ENCODE data around the gene RMRP. TPM values are rescaled to one million over a fixed set of nuclear protein-coding genes. Genes with fewer than 3 reads are reported as not detected.
A peak's percentile ranks its signal among the peaks of the same experiment; 100 is the strongest.

The RMRP gene
- total and polyA plus RNA-seq, 10 of the 15 experiments (the other 5 are each of a cell fraction or from before 2014, with no cell fraction given), result 12.0 to 42,450 (median 6,418) TPM; not detected in 4

GRCh38 chr9:35666549-35666948 is 8.7 kb upstream of the RMRP start:
- no peaks in the 10 kb centered on the region for H3K27me3 ChIP-seq (replicated peaks in 1 of 2; ENCODE audit: control insufficient read depth in 2 of 2, insufficient read depth in 2 of 2, low read length in 1 of 2)
- H3K4me2 ChIP-seq (ENCODE audit: control insufficient read depth, insufficient read depth), result no peak overlapping the region
- H3K4me3 ChIP-seq, result no peak overlapping the region
- no peak overlapping the region for H3K9ac ChIP-seq (ENCODE audit: control insufficient read depth, insufficient read depth, low read length)
- H3K4me1 ChIP-seq (ENCODE audit: control insufficient read depth, insufficient read depth, low read length), result peaks cover 27% of the 10 kb centered on the region
- ATAC-seq, result no peak
- intact Hi-C loops (cut with micrococcal nuclease; ENCODE audit: unreplicated experiment) (no loop called here), in situ Hi-C loops (cut with MboI) (loop anchor here (5.0 kb wide), 1 partner anchor 56 kb away; no protein-coding TSS in a partner anchor)
- SMC1A ChIA-PET (ENCODE audit: uncharacterized antibody, unreplicated experiment), result interaction anchor here (0.6 to 12.5 kb wide), 4 partner anchors 9 to 63 kb away, joined by 3 to 145 read pairs (median 3); partner anchors contain the start of genes CREB3, RMRP and TLN1
- CTCF ChIA-PET, result interaction anchor here (1.6 to 13.5 kb wide), 4 partner anchors 18 to 62 kb away, joined by 4 to 227 read pairs (median 150); partner anchors contain the start of genes CREB3, SIT1, TESK1 and TLN1
- no peak overlapping the region for H2AFZ ChIP-seq (ENCODE audit: control insufficient read depth, low read depth, low read length)
- H4K20me1 ChIP-seq (ENCODE audit: control insufficient read depth, insufficient read depth), result no peaks in the 10 kb centered on the region
- peaks cover 22% of the 10 kb centered on the region for H3K79me2 ChIP-seq (ENCODE audit: control insufficient read depth, insufficient read depth, low read length)
- H3K9me3 ChIP-seq (replicated peaks; ENCODE audit: control insufficient read depth, insufficient read depth, low read length), result no peaks in the 10 kb centered on the region
- no peak for DNase-seq (ENCODE audit: low read depth, low spot score)
- peaks cover 3 to 4% of the 10 kb centered on the region in 2 experiments; a peak in 2 of 4 replicates for H3K36me3 ChIP-seq (ENCODE audit: control insufficient read depth in 2 of 2, insufficient read depth in 2 of 2, low read length in 1 of 2)
- TF ChIP-seq MEF2B (IDR thresholded peaks at IDR 0.05; ENCODE audit: partially characterized antibody, poor library complexity, severe bottlenecking) (peak; percentile 90), IKZF2 (IDR thresholded peaks at IDR 0.05) (peak; percentile 9 to 16; a peak in 1 of 4 replicates), SPI1 (IDR thresholded peaks at IDR 0.05; ENCODE audit: borderline replicate concordance, insufficient read depth, low read depth, low read length) (peak; percentile 31; the same call in 1 of the 2 replicates)
- TF ChIP-seq, protein P1, sequence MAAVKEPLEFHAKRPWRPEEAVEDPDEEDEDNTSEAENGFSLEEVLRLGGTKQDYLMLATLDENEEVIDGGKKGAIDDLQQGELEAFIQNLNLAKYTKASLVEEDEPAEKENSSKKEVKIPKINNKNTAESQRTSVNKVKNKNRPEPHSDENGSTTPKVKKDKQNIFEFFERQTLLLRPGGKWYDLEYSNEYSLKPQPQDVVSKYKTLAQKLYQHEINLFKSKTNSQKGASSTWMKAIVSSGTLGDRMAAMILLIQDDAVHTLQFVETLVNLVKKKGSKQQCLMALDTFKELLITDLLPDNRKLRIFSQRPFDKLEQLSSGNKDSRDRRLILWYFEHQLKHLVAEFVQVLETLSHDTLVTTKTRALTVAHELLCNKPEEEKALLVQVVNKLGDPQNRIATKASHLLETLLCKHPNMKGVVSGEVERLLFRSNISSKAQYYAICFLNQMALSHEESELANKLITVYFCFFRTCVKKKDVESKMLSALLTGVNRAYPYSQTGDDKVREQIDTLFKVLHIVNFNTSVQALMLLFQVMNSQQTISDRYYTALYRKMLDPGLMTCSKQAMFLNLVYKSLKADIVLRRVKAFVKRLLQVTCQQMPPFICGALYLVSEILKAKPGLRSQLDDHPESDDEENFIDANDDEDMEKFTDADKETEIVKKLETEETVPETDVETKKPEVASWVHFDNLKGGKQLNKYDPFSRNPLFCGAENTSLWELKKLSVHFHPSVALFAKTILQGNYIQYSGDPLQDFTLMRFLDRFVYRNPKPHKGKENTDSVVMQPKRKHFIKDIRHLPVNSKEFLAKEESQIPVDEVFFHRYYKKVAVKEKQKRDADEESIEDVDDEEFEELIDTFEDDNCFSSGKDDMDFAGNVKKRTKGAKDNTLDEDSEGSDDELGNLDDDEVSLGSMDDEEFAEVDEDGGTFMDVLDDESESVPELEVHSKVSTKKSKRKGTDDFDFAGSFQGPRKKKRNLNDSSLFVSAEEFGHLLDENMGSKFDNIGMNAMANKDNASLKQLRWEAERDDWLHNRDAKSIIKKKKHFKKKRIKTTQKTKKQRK (IDR thresholded peaks at IDR 0.05; ENCODE audit: low read depth, low read length), result no peak
- no peak overlapping the region for H3K27ac ChIP-seq (ENCODE audit: control insufficient read depth, insufficient read depth)
- 22% methylated on average over 5 of the region's 5 CpGs for WGBS (ENCODE audit: insufficient coverage, insufficient replicate concordance, low lambda C conversion rate, missing lambda C conversion rate)
- no peak for FAIRE-seq
- RAD21 ChIA-PET (ENCODE audit: unreplicated experiment), result interaction anchor here (0.8 to 9.7 kb wide), 5 partner anchors 9 to 63 kb away, joined by 3 to 95 read pairs (median 20); partner anchors contain the start of genes CCDC107, RMRP and SIT1
- POLR2A ChIA-PET, result interaction anchor here (0.7 to 10.8 kb wide), 6 partner anchors 9 to 148 kb away, joined by 3 to 163 read pairs (median 4); partner anchors contain the start of genes CREB3 and TLN1
- BruUV-seq (replicated peaks), result no TSS peak
